Thyroid gland (tissue), 4 donors: ENCODE data around the gene KPNA3.

ENCODE experiments used
- CTCF ChIP-seq, 6 experiments: fragments of 200-600 bp in 3 of 6; fragments of 450-650 bp in 3 of 6; sonication (generic) in 3 of 6; IDR thresholded peaks; one replicate each; pipeline ENCODE4 v1.5.1; 2016 to 2019; ENCODE audit warnings: antibody characterized with exemption in 6 of 6, mild to moderate bottlenecking in 2 of 6, inconsistent platforms in 1 of 6, moderate library complexity in 1 of 6
- POLR2A ChIP-seq, 2 donors: fragments of 450-650 bp; IDR thresholded peaks; one replicate each; pipeline ENCODE4 v1.6.1; 2017; ENCODE audit warnings: antibody characterized with exemption in 2 of 2, mild to moderate bottlenecking in 2 of 2, moderate library complexity in 1 of 2

- no peak for TF ChIP-seq CTCF (IDR thresholded peaks at IDR 0.05)
- TF ChIP-seq POLR2A (IDR thresholded peaks at IDR 0.05) = no peak
Measured at GRCh38 chr13:49836516-49836915, 44.0 kb upstream of the KPNA3 start.
